IPS-NIHi11 (cell line): ENCODE measurements around the gene SEMA5A.

ENCODE experiments used
- DNase-seq: peaks from one replicate; pipeline ENCODE4 v3.0.0; 2012; ENCODE audit warnings: mixed read lengths, low spot score

Gene SEMA5A

GRCh38 chr5:9324348-9325077 is 221.4 kb downstream of the SEMA5A start:
- no peak for DNase-seq

DNA sequence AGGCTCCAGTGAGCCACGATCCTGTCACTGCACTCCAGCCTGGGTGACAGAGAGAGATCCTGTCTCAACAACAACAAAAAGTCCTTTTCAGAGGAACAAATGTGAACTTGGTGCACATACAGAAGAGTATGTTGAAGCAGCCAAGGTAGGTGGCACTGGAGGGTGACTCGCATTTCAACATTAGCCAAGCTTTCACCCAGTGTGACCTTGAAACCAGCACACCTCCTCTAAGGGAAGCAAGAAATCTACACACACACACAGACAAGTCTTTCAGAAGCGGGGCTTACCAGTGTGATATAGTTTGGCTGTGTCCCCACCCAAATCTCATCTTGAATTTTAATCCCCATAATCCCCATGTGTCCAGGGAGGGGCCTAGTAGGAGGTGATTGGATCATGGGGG is 225.2 kb downstream of the SEMA5A start:
- DNase-seq: no peak

DNA sequence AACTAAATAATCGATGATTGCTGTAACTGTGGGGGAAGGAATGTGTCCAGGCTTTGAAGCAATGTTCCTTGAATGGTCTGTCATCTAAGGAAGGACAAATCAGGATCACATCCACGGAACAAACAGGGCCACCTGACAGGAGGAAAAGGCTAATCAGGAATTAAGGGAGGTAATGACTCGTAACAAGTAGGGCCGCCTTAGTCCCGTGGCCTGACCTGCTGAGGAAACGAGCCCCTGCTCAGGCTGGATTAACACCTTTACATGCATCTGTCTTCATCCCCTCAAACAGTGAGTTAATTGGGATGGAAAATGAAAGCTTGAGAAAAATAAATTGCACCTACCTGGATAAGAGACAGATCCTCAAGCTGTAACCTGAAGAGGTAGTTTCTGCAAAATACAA is 227.8 kb downstream of the SEMA5A start:
- no peak for DNase-seq

DNA sequence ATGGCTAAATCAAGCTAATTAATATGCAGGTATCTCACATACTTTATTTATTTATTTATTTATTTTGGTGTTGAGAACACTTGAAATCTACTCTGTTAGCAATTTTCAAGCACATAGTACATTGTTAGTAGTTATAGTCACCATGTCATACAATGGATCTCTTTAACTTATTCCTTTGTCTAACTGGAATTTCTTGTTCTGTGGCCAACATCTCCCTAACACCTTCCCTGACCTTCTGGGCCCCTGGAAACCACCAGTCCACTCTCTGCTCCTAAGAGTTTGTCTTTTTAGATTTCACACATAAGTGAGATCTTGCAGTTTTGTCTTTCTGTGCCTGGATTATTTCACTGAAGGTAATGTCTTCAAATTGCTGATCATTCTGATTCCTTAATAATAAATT is 229.1 kb downstream of the SEMA5A start:
- no peak for DNase-seq

- no peak for DNase-seq
Observed at GRCh38 chr5:9316041-9316440, 229.8 kb downstream of the SEMA5A start.

DNA sequence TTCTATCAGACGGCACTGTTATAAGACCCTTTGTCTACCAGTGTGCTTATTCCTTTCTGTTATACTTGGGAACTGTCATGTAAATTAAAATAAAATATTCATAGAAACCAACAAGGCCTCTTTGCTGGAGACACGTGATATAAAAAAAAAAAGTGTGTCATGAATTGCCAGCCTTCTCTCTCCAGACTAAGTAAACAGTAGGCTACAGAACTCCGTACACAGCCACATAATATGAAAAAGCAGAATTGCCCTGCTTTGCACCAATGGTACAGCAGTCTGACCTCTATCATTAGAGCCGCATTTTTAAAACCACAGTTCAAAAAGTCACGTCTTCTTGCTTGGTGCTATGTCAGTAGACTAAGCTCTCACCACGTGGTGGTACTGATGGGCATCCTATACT is 231.3 kb downstream of the SEMA5A start:
- DNase-seq: no peak

- no peak for DNase-seq
Observed at GRCh38 chr5:9313751-9314150, 232.1 kb downstream of the SEMA5A start.

DNA sequence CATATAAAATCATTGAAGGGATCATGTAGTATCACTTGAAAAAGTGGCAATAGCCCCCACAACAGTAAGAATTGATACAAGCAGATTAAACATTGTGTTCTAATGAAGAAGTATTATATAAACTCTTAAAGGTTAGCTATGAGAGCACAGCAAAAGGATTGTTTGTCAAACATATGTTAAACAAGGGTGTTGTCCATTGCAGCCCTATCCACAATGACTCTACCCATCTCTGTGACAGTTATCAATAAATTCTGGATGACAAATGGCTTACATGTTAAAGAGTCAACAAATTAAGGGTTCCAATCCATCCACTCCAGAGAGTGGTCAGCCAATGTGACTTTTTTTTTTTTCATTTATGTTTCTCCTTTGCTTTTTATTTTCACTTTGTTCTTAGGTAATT is 238.7 kb downstream of the SEMA5A start:
- DNase-seq: no peak

- DNase-seq: no peak
Observed at GRCh38 chr5:9302218-9302617, 243.7 kb downstream of the SEMA5A start.

DNA sequence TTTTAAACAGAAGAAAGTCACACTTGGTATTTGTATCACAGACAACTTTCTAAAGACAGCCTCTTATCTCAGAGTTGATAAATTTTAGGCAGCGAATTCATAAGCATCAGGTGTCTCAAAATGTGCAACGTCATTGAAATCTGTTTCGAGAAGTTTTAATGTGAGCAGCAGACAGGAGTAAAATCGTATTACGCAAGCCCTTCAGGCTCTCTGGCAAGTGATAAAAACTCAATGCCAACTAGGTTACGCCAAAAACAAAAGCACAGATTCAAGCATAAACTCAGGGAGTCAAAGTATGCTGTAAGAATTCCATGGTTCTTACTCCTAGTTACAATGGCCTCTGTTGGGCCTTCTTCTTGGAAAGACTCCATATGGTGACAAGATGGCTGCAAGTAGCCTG is 244.7 kb downstream of the SEMA5A start:
- no peak for DNase-seq

GRCh38 chr5:9297134-9297533 is 248.7 kb downstream of the SEMA5A start:
- no peak for DNase-seq

DNA sequence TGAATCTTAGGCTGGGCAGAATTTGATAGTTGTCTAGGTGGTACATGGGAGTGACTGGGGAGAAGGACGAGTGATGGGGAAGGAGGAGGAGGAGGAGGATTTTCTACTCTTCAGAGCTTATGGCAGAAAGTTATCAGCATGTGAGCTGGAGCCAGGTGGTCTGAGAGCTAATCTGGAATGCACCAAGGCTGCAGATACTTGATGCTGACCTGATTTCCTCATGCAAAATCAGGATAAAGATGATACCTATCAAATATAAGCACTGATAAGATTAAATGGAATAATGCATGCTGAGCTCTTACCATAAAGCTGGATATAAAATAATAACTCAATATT is 250.4 kb downstream of the SEMA5A start:
- no peak for DNase-seq

DNA sequence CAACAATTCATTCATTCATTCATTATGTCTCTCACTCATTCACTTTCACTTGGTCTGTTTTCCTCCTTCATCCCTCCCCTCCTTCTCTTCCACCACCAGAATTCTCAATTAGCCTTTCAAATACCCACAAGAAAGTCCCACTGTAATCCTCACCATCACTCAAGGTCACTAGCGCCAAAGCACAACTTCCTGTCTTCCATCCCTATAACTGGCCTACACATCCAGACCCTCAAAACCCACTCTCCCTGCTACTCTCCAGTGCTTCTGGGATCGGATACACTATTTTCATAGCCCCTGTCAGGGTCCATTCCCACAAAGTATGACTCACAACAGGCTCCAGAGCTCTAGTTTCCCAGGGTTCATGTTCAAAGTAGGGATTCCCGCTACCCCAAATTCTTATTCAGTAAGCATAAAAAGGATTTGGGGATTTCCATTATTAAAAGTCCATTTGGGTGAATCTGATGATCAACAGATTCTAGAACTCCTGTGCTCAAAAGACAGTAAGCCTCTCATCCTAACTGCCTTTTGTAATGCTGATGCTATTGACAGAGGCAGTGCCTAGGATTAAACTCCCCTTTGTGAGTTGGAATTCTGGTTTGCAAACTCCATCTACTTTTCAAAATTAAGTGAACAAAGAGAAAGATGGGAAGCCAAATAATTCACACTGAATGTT is 250.9 kb downstream of the SEMA5A start:
- DNase-seq: peak; percentile 15

DNA sequence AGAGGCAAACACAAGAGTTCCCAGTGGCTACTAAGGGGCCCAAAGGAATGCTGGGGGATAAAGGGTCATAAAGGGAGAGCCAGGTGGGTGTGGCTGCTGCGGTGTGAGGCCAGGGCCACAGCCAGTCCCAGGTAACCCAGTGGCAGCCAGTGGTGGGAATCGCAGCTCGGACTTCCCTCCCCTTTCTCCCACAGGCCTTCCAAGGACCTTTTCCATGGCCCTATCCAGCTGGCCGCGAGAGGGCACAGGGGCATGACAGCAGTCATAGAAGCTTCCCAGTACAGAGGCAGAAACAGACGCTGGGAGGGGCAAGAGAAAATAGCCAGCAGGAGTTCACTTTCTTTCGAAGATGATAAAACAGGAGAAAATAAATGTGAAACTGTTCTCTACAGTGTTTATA is 257.6 kb downstream of the SEMA5A start:
- DNase-seq: no peak

DNA sequence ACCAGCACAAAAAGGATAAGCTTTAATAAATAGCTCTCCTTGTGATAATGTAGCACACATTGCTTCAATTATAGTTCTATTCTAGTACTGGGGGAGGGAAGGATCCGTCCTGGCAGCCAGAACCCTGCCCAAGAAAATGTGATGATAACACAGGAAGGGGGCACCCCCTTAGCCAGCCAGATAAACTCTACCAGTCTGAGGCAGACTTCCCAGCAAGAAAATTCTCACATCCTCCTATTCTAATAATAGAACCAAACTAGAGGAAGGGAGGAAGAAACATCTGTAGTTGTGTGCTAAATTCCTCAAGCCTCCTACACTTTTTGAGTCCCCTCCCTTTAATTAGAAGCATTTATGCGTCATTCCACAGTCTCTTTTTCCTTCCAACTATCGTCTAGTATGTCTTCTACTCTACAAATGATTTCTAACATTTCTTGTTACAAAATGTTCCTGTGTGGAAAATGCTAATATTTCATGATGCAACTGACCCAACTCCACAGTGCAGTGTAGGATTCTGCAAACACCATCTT is 261.0 kb downstream of the SEMA5A start:
- DNase-seq: no peak

GRCh38 chr5:9284272-9284671 is 261.6 kb downstream of the SEMA5A start:
- DNase-seq: no peak

- DNase-seq: no peak
Observed at GRCh38 chr5:9283473-9283872, 262.4 kb downstream of the SEMA5A start.

DNA sequence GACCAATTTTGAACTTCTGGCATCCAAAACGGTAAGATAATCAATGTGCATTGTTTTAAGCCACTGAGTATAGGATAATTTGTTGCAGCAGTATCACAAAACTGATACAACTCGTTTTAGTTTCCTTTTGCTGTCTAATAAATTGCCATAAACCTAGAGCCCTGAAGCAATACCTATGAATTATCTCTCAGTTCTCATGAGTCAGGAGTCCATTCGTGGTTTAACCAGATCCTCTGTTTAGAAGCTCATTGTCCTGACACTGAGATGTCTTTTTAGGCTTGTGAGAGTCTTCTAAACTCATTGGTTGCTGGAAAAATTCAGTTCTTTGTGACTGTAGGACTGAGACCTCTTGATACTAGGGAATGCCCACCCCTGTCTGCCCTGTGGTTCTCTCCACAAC is 262.9 kb downstream of the SEMA5A start:
- DNase-seq: no peak

DNA sequence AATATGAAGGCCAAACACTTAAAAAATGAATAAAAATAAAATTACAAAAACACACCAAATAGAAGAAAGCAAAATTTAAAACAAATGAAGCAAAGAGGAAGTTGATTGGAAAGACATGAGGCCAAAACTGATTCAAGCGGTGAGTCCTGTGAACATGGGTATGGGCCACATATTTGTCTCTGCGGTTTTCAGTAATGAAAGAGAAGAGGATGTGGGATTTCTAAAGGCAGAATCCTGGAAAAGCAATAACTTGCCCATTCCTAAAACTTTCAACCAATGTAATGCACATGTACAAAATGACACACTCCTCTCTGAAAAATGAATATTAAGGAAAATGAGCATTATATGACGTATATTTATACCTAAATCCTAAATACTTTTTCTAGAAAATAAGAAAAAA is 263.7 kb downstream of the SEMA5A start:
- no peak for DNase-seq

GRCh38 chr5:9279774-9280173 is 266.1 kb downstream of the SEMA5A start:
- DNase-seq: no peak

- DNase-seq: no peak
Observed at GRCh38 chr5:9278921-9279603, 266.8 kb downstream of the SEMA5A start.

GRCh38 chr5:9269014-9269413 is 276.9 kb downstream of the SEMA5A start:
- DNase-seq: no peak

- no peak for DNase-seq
Observed at GRCh38 chr5:9268226-9268625, 277.6 kb downstream of the SEMA5A start.
